ENCODE data around the gene CDYL.

DNA sequence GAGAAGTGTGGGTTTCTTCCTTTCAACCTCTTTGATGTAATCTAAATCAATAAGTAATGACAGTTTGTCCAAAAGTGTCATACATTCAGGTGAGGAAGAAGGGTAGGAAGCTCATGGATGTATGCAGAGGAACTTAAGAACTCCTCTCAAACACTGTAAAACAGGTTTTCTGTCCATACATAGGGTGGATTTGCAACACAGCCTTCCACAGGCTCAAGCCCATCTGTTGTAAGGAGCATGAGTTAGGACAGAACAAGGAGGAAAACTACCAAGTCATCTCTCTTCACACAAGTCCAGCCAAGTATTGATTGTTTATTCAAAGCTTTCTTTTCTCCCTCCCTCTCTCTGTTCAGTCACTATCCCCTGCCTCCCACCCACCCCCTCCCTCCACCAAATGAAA, 49.0 kb upstream of the CDYL start:
- TF ChIP-seq GATA2 (IDR thresholded peaks at IDR 0.05; ENCODE audit: low read depth, low read length) (no peak), GATA3 (IDR thresholded peaks at IDR 0.05; ENCODE audit: low read depth, low read length) (no peak)
